Measurements from ENCODE around the gene GJC1. TPM values are rescaled to one million over a fixed set of nuclear protein-coding genes. Genes with fewer than 3 reads are reported as not detected.
A peak's percentile ranks its signal among the peaks of the same experiment; 100 is the strongest.
"Not testable (repeated sequence)": the region's sequence is repeated elsewhere in the genome, so short reads cannot be mapped to it uniquely, and the experiment has no call there.

GJC1 gene
- total RNA-seq, 4 donors from 2014 or later = 3.1 to 18.6 (median 9.0) TPM

- no peak for DNase-seq (ENCODE audit: low spot score in 2 of 2)
- 1 to 8% methylated on average over 22 to 41 of the region's 60 CpGs for WGBS, 2 donors
- peaks cover 0 to 41% of the 10 kb centered on the region in 2 donors for H3K27me3 ChIP-seq
Measured at GRCh38 chr17:44759086-44759915, 70.8 kb downstream of the GJC1 start.

GRCh38 chr17:44758414-44759085, 71.5 kb downstream of the GJC1 start, which contains the start of gene ADAM11:
TSS of gene ADAM11 (plus strand) at chr17:44758988. CDS start at chr17:44759200, 212 bp downstream.
- H3K27me3 ChIP-seq = peaks cover 0 to 41% of the 10 kb centered on the region in 2 donors
- no peak for DNase-seq (ENCODE audit: low spot score in 2 of 2)
- WGBS, 2 donors = 10 to 21% methylated on average over 20 to 37 of the region's 74 CpGs

More at GRCh38 chr17:44759086-44759915, 70.8 kb downstream of the GJC1 start:
- no peak overlapping the region for H3K27ac ChIP-seq
- no peaks in the 10 kb centered on the region for H3K36me3 ChIP-seq
- peaks cover 0 to 4% (median 0%) of the 10 kb centered on the region in 4 donors for H3K9me3 ChIP-seq
- H3K4me3 ChIP-seq = peak overlapping the region; percentile 14 to 57 (median 32)
- peaks cover 0 to 16% (median 9%) of the 10 kb centered on the region in 4 donors for H3K4me1 ChIP-seq
- no peak for TF ChIP-seq POLR2A (IDR thresholded peaks at IDR 0.05)
- TF ChIP-seq EP300 (IDR thresholded peaks at IDR 0.05) = no peak
- TF ChIP-seq CTCF (IDR thresholded peaks at IDR 0.05) = no peak

GRCh38 chr17:44757918-44758413, 72.1 kb downstream of the GJC1 start:
- Histone ChIP-seq H3K27ac (no peak overlapping the region), H3K4me1 (peaks cover 0 to 16% (median 9%) of the 10 kb centered on the region in 4 donors), H3K4me3 (no peak overlapping the region), H3K27me3 (peaks cover 0 to 41% of the 10 kb centered on the region in 2 donors), H3K36me3 (no peaks in the 10 kb centered on the region), H3K9me3 (peaks cover 0 to 4% (median 0%) of the 10 kb centered on the region in 4 donors)
- TF ChIP-seq CTCF (IDR thresholded peaks at IDR 0.05) (no peak), EP300 (IDR thresholded peaks at IDR 0.05) (no peak), POLR2A (IDR thresholded peaks at IDR 0.05) (no peak)
- 47 to 49% methylated on average over 5 of the region's 5 CpGs for WGBS, 2 donors
- DNase-seq (ENCODE audit: low spot score in 2 of 2) = no peak

More at GRCh38 chr17:44758414-44759085, 71.5 kb downstream of the GJC1 start, which contains the start of gene ADAM11:
- Histone ChIP-seq H3K36me3 (no peaks in the 10 kb centered on the region), H3K4me1 (peaks cover 0 to 16% (median 9%) of the 10 kb centered on the region in 4 donors), H3K4me3 (peak within 1 kb of the TSS; percentile 14 to 57 (median 32)), H3K9me3 (peaks cover 0 to 4% (median 0%) of the 10 kb centered on the region in 4 donors), H3K27ac (no peak within 1 kb of the TSS)
- no peak for TF ChIP-seq CTCF (IDR thresholded peaks at IDR 0.05)
- no peak for TF ChIP-seq POLR2A (IDR thresholded peaks at IDR 0.05)
- no peak for TF ChIP-seq EP300 (IDR thresholded peaks at IDR 0.05)

GRCh38 chr17:44757045-44757917, 72.8 kb downstream of the GJC1 start:
- no peak for TF ChIP-seq CTCF (IDR thresholded peaks at IDR 0.05)
- no peak for TF ChIP-seq EP300 (IDR thresholded peaks at IDR 0.05)
- no peak for TF ChIP-seq POLR2A (IDR thresholded peaks at IDR 0.05)
- Histone ChIP-seq H3K27me3 (peaks cover 0 to 41% of the 10 kb centered on the region in 2 donors), H3K36me3 (no peaks in the 10 kb centered on the region), H3K4me3 (no peak overlapping the region), H3K27ac (no peak overlapping the region), H3K9me3 (peaks cover 0 to 4% (median 0%) of the 10 kb centered on the region in 4 donors), H3K4me1 (peaks cover 0 to 16% (median 9%) of the 10 kb centered on the region in 4 donors)
- DNase-seq (ENCODE audit: low spot score in 2 of 2) = no peak
- WGBS, 2 donors = 83 to 90% methylated on average over 8 to 10 of the region's 10 CpGs

GRCh38 chr17:44755180-44755579, 74.9 kb downstream of the GJC1 start:
- Histone ChIP-seq H3K4me1 (peaks cover 0 to 16% (median 9%) of the 10 kb centered on the region in 4 donors), H3K27me3 (peaks cover 0 to 25% of the 10 kb centered on the region in 2 donors), H3K36me3 (peaks cover 0 to 18% (median 0%) of the 10 kb centered on the region in 3 donors)
- not testable (repeated sequence) for H3K27ac ChIP-seq; DNase-seq (ENCODE audit: low spot score in 2 of 2); H3K4me3 ChIP-seq; H3K9me3 ChIP-seq
- 88 to 91% methylated on average over 5 of the region's 5 CpGs for WGBS, 2 donors

Data from tibial nerve (tissue), 4 donors.